Immature natural killer cell (primary cell): ENCODE measurements around the gene KRTAP20-1. TPM values are rescaled to one million over a fixed set of nuclear protein-coding genes. Genes with fewer than 3 reads are reported as not detected.

Experiments used
- DNase-seq, 3 donors: peaks; one replicate each; pipeline ENCODE4 v3.0.0; 2022; ENCODE audit warnings: mixed read lengths in 1 of 3
- H3K27ac Mint-ChIP-seq, 6 donors: one replicate each; pipeline ENCODE4 v1.8.0; 2020; ENCODE audit warnings: mixed read lengths in 6 of 6, mild to moderate bottlenecking in 5 of 6, inconsistent platforms in 4 of 6, moderate library complexity in 3 of 6
- H3K27me3 Mint-ChIP-seq, 3 donors: one replicate each; pipeline ENCODE4 v1.8.0; 2020 to 2021; ENCODE audit warnings: low read depth in 3 of 3, mild to moderate bottlenecking in 3 of 3, mixed read lengths in 3 of 3, moderate library complexity in 3 of 3, inconsistent platforms in 1 of 3
- H3K36me3 Mint-ChIP-seq, 3 donors: one replicate each; pipeline ENCODE4 v1.8.0; 2020; ENCODE audit warnings: mixed read lengths in 3 of 3, inconsistent platforms in 2 of 3, mild to moderate bottlenecking in 2 of 3
- H3K4me1 Mint-ChIP-seq, 2 donors: one replicate each; pipeline ENCODE4 v1.8.0; 2020; ENCODE audit warnings: inconsistent platforms in 2 of 2, mild to moderate bottlenecking in 2 of 2, mixed read lengths in 2 of 2, moderate library complexity in 1 of 2
- H3K4me3 Mint-ChIP-seq, 5 donors: one replicate each; pipeline ENCODE4 v1.8.0; 2020; ENCODE audit warnings: mild to moderate bottlenecking in 5 of 5, mixed read lengths in 5 of 5, inconsistent platforms in 3 of 5, moderate library complexity in 3 of 5
- H3K9me3 Mint-ChIP-seq, 6 donors: one replicate each; pipeline ENCODE4 v1.8.0; 2020; ENCODE audit warnings: mild to moderate bottlenecking in 6 of 6, mixed read lengths in 6 of 6, inconsistent platforms in 4 of 6, moderate library complexity in 3 of 6
- polyA plus RNA-seq, 3 donors: library from polyadenylated mRNA; unstranded; fragments of 300-500 nt; fragmentation: Illumina TruSeq; gene quantifications; one replicate each; pipeline ENCODE4 v1.2.3, GENCODE V29; 2021

KRTAP20-1 gene
- polyA plus RNA-seq, 3 donors from 2014 or later, result not detected

GRCh38 chr21:30620080-30620479 lies 3.9 kb downstream of the KRTAP20-1 start:
- DNase-seq, result no peak
- Mint-ChIP-seq H3K27me3 (no peaks in the 10 kb centered on the region), H3K36me3 (no peaks in the 10 kb centered on the region), H3K4me1 (no peaks in the 10 kb centered on the region), H3K27ac (no peak overlapping the region), H3K4me3 (no peak overlapping the region), H3K9me3 (peaks cover 7 to 23% (median 14%) of the 10 kb centered on the region in 6 donors)

- Mint-ChIP-seq H3K27ac (no peak within 1 kb of the TSS), H3K9me3 (peaks cover 7 to 24% (median 13%) of the 10 kb centered on the region in 6 donors), H3K27me3 (no peaks in the 10 kb centered on the region), H3K36me3 (no peaks in the 10 kb centered on the region), H3K4me1 (no peaks in the 10 kb centered on the region), H3K4me3 (no peak within 1 kb of the TSS)
- no peak for DNase-seq
These were observed 4.3 kb downstream of the KRTAP20-1 start, which contains the start of gene KRTAP20-4 for GRCh38 chr21:30620522-30620921. Gene KRTAP20-4 (plus strand): TSS chr21:30620627.

GRCh38 chr21:30623362-30623761 lies 7.1 kb downstream of the KRTAP20-1 start:
- H3K4me3 Mint-ChIP-seq, result no peak overlapping the region
- DNase-seq, result no peak
- H3K4me1 Mint-ChIP-seq, result no peaks in the 10 kb centered on the region
- H3K27ac Mint-ChIP-seq, result no peak overlapping the region
- H3K36me3 Mint-ChIP-seq, result peaks cover 0 to 3% (median 0%) of the 10 kb centered on the region in 3 donors
- H3K27me3 Mint-ChIP-seq, result no peaks in the 10 kb centered on the region
- H3K9me3 Mint-ChIP-seq, result peaks cover 7 to 28% (median 18%) of the 10 kb centered on the region in 6 donors

- H3K36me3 Mint-ChIP-seq, result peaks cover 0 to 3% (median 0%) of the 10 kb centered on the region in 3 donors
- H3K9me3 Mint-ChIP-seq, result peaks cover 7 to 30% (median 19%) of the 10 kb centered on the region in 6 donors
- H3K4me3 Mint-ChIP-seq, result no peak overlapping the region
- H3K27ac Mint-ChIP-seq, result no peak overlapping the region
- H3K27me3 Mint-ChIP-seq, result no peaks in the 10 kb centered on the region
- no peak for DNase-seq
- no peaks in the 10 kb centered on the region for H3K4me1 Mint-ChIP-seq
These were observed 9.4 kb downstream of the KRTAP20-1 start for GRCh38 chr21:30625449-30626165.

GRCh38 chr21:30628109-30628508 lies 11.9 kb downstream of the KRTAP20-1 start:
- DNase-seq, result no peak
- no peaks in the 10 kb centered on the region for H3K27me3 Mint-ChIP-seq
- peaks cover 11 to 43% (median 29%) of the 10 kb centered on the region in 6 donors for H3K9me3 Mint-ChIP-seq
- no peaks in the 10 kb centered on the region for H3K4me1 Mint-ChIP-seq
- H3K27ac Mint-ChIP-seq, result no peak overlapping the region
- no peak overlapping the region for H3K4me3 Mint-ChIP-seq
- H3K36me3 Mint-ChIP-seq, result peaks cover 0 to 3% (median 0%) of the 10 kb centered on the region in 3 donors

GRCh38 chr21:30629200-30629599 lies 13.0 kb downstream of the KRTAP20-1 start:
- Mint-ChIP-seq H3K27me3 (no peaks in the 10 kb centered on the region), H3K4me3 (no peak overlapping the region), H3K4me1 (no peaks in the 10 kb centered on the region), H3K27ac (no peak overlapping the region), H3K9me3 (peaks cover 4 to 42% (median 27%) of the 10 kb centered on the region in 6 donors), H3K36me3 (peaks cover 0 to 3% (median 0%) of the 10 kb centered on the region in 3 donors)
- no peak for DNase-seq

- Mint-ChIP-seq H3K9me3 (peaks cover 10 to 38% (median 15%) of the 10 kb centered on the region in 6 donors), H3K4me1 (no peaks in the 10 kb centered on the region), H3K27me3 (peaks cover 0 to 2% (median 0%) of the 10 kb centered on the region in 3 donors), H3K27ac (no peak within 1 kb of the TSS), H3K36me3 (no peaks in the 10 kb centered on the region), H3K4me3 (no peak within 1 kb of the TSS)
- DNase-seq, result no peak
These were observed 18.7 kb downstream of the KRTAP20-1 start, which contains the start of gene KRTAP20-2 for GRCh38 chr21:30634906-30635305. Gene KRTAP20-2 (plus strand): TSS chr21:30635206. CDS start chr21:30635264, 58 bp downstream.

- H3K4me1 Mint-ChIP-seq, result no peaks in the 10 kb centered on the region
- peaks cover 3 to 42% (median 16%) of the 10 kb centered on the region in 6 donors for H3K9me3 Mint-ChIP-seq
- H3K4me3 Mint-ChIP-seq, result no peak overlapping the region
- H3K27ac Mint-ChIP-seq, result no peak overlapping the region
- no peaks in the 10 kb centered on the region for H3K36me3 Mint-ChIP-seq
- no peak for DNase-seq
- peaks cover 0 to 4% (median 2%) of the 10 kb centered on the region in 3 donors for H3K27me3 Mint-ChIP-seq
These were observed 22.5 kb downstream of the KRTAP20-1 start for GRCh38 chr21:30638686-30639085.

- Mint-ChIP-seq H3K4me3 (no peak within 1 kb of the TSS), H3K9me3 (peaks cover 1 to 52% (median 22%) of the 10 kb centered on the region in 6 donors), H3K27ac (no peak within 1 kb of the TSS), H3K4me1 (no peaks in the 10 kb centered on the region), H3K27me3 (peaks cover 0 to 4% (median 0%) of the 10 kb centered on the region in 3 donors), H3K36me3 (no peaks in the 10 kb centered on the region)
- no peak for DNase-seq
These were observed 26.3 kb downstream of the KRTAP20-1 start, which contains the start of gene KRTAP20-3 for GRCh38 chr21:30642564-30642963. Gene KRTAP20-3 (plus strand): TSS chr21:30642864.

GRCh38 chr21:30646904-30647414 lies 30.7 kb downstream of the KRTAP20-1 start:
- no peak overlapping the region for H3K27ac Mint-ChIP-seq
- H3K4me1 Mint-ChIP-seq, result no peaks in the 10 kb centered on the region
- DNase-seq, result no peak
- no peaks in the 10 kb centered on the region for H3K36me3 Mint-ChIP-seq
- peaks cover 5 to 46% (median 24%) of the 10 kb centered on the region in 6 donors for H3K9me3 Mint-ChIP-seq
- no peak overlapping the region for H3K4me3 Mint-ChIP-seq
- H3K27me3 Mint-ChIP-seq, result peaks cover 0 to 4% (median 0%) of the 10 kb centered on the region in 3 donors

GRCh38 chr21:30652891-30653290 lies 36.7 kb downstream of the KRTAP20-1 start:
- no peaks in the 10 kb centered on the region for H3K27me3 Mint-ChIP-seq
- H3K4me3 Mint-ChIP-seq, result no peak overlapping the region
- H3K9me3 Mint-ChIP-seq, result peaks cover 10 to 30% (median 15%) of the 10 kb centered on the region in 6 donors
- no peak overlapping the region for H3K27ac Mint-ChIP-seq
- DNase-seq, result no peak
- H3K4me1 Mint-ChIP-seq, result no peaks in the 10 kb centered on the region
- H3K36me3 Mint-ChIP-seq, result no peaks in the 10 kb centered on the region

Other genes starting within 250 kb of the KRTAP20-1 start
- gene KRTAP13-2, start 244.2 kb upstream of the KRTAP20-1 start, polyA plus RNA-seq, result not detected
- not detected for gene KRTAP13-1, start 220.4 kb upstream of the KRTAP20-1 start, polyA plus RNA-seq
- not detected for gene KRTAP13-3, start 190.5 kb upstream of the KRTAP20-1 start, polyA plus RNA-seq
- gene KRTAP13-4, start 186.2 kb upstream of the KRTAP20-1 start, polyA plus RNA-seq, result not detected
- gene KRTAP15-1, start 176.2 kb upstream of the KRTAP20-1 start, polyA plus RNA-seq, result not detected
- gene KRTAP19-1, start 136.1 kb upstream of the KRTAP20-1 start, polyA plus RNA-seq, result not detected
- gene KRTAP19-2, start 129.0 kb upstream of the KRTAP20-1 start, polyA plus RNA-seq, result not detected
- gene KRTAP19-3, start 124.4 kb upstream of the KRTAP20-1 start, polyA plus RNA-seq, result not detected
- gene KRTAP19-4, start 119.3 kb upstream of the KRTAP20-1 start, polyA plus RNA-seq, result not detected
- not detected for gene KRTAP19-5, start 114.3 kb upstream of the KRTAP20-1 start, polyA plus RNA-seq
- gene KRTAP19-6, start 74.6 kb upstream of the KRTAP20-1 start, polyA plus RNA-seq, result not detected
- not detected for gene KRTAP19-7, start 55.1 kb upstream of the KRTAP20-1 start, polyA plus RNA-seq
- gene KRTAP22-2, start 26.0 kb upstream of the KRTAP20-1 start, polyA plus RNA-seq, result not detected
- not detected for gene KRTAP6-3, start 24.0 kb upstream of the KRTAP20-1 start, polyA plus RNA-seq
- not detected for gene KRTAP6-2, start 17.5 kb upstream of the KRTAP20-1 start, polyA plus RNA-seq
- not detected for gene KRTAP22-1, start 15.3 kb upstream of the KRTAP20-1 start, polyA plus RNA-seq
- gene KRTAP6-1, start 2.5 kb upstream of the KRTAP20-1 start, polyA plus RNA-seq, result not detected
- gene KRTAP20-4, start 4.2 kb downstream of the KRTAP20-1 start, polyA plus RNA-seq, result not detected
- not detected for gene KRTAP20-2, start 18.8 kb downstream of the KRTAP20-1 start, polyA plus RNA-seq
- gene KRTAP20-3, start 26.4 kb downstream of the KRTAP20-1 start, polyA plus RNA-seq, result not detected
- not detected for gene KRTAP21-3, start 102.4 kb downstream of the KRTAP20-1 start, polyA plus RNA-seq
- not detected for gene KRTAP21-2, start 130.8 kb downstream of the KRTAP20-1 start, polyA plus RNA-seq
- not detected for gene KRTAP21-1, start 139.0 kb downstream of the KRTAP20-1 start, polyA plus RNA-seq
- not detected for gene KRTAP8-1, start 196.8 kb downstream of the KRTAP20-1 start, polyA plus RNA-seq
- not detected for gene KRTAP7-1, start 213.3 kb downstream of the KRTAP20-1 start, polyA plus RNA-seq